Fibroblast of peridontal ligament (primary cell): Measurements from ENCODE around the gene XPO6.
A peak's percentile ranks its signal among the peaks of the same experiment; 100 is the strongest.

Experiments
- DNase-seq: peaks from one replicate; pipeline ENCODE4 v3.0.0-alpha.2; 2010; ENCODE audit errors: extremely low read depth

The XPO6 gene

GRCh38 chr16:28183484-28183883 is 28.3 kb downstream of the XPO6 start:
- DNase-seq = no peak

- peak; percentile 41 for DNase-seq
Observed at GRCh38 chr16:28182801-28183200, 29.0 kb downstream of the XPO6 start.

GRCh38 chr16:28182183-28182582 is 29.6 kb downstream of the XPO6 start:
- no peak for DNase-seq

- DNase-seq = peak; percentile 95
Observed at GRCh38 chr16:28181515-28181914, 30.2 kb downstream of the XPO6 start.

GRCh38 chr16:28180655-28181460 is 30.9 kb downstream of the XPO6 start:
- DNase-seq = peak; percentile 75

GRCh38 chr16:28179354-28179753 is 32.4 kb downstream of the XPO6 start:
- DNase-seq = no peak

- no peak for DNase-seq
Observed at GRCh38 chr16:28175715-28176114, 36.0 kb downstream of the XPO6 start.

GRCh38 chr16:28172336-28172735 is 39.4 kb downstream of the XPO6 start:
- no peak for DNase-seq

- DNase-seq = no peak
Observed at GRCh38 chr16:28171816-28172215, 39.9 kb downstream of the XPO6 start.

- DNase-seq = no peak
Observed at GRCh38 chr16:28168991-28169554, 42.7 kb downstream of the XPO6 start.

GRCh38 chr16:28167730-28168129 is 44.0 kb downstream of the XPO6 start:
- no peak for DNase-seq

- DNase-seq = no peak
Observed at GRCh38 chr16:28167221-28167620, 44.5 kb downstream of the XPO6 start.

GRCh38 chr16:28166394-28167208 is 45.2 kb downstream of the XPO6 start:
- DNase-seq = no peak

- no peak for DNase-seq
Observed at GRCh38 chr16:28165598-28165997, 46.2 kb downstream of the XPO6 start.

- peak; percentile 87 for DNase-seq
Observed at GRCh38 chr16:28164140-28164539, 47.6 kb downstream of the XPO6 start.

GRCh38 chr16:28163699-28164098 is 48.1 kb downstream of the XPO6 start:
- no peak for DNase-seq

GRCh38 chr16:28162326-28162877 is 49.4 kb downstream of the XPO6 start:
- DNase-seq = no peak

GRCh38 chr16:28161626-28162025 is 50.1 kb downstream of the XPO6 start:
- peak; percentile 48 for DNase-seq

GRCh38 chr16:28158136-28158535 is 53.6 kb downstream of the XPO6 start:
- peak; percentile 90 for DNase-seq

GRCh38 chr16:28156056-28156680 is 55.6 kb downstream of the XPO6 start:
- DNase-seq = no peak

GRCh38 chr16:28155293-28155692 is 56.5 kb downstream of the XPO6 start:
- no peak for DNase-seq

GRCh38 chr16:28151180-28151579 is 60.6 kb downstream of the XPO6 start:
- DNase-seq = no peak
